AG04450 (cell line): Measurements from ENCODE around the gene RERGL. TPM values are rescaled to one million over a fixed set of nuclear protein-coding genes. Genes with fewer than 3 reads are reported as not detected.
"Not testable (repeated sequence)": the region's sequence is repeated elsewhere in the genome, so short reads cannot be mapped to it uniquely, and the experiment has no call there.

Experiments
- CTCF ChIA-PET: fragments of 300-600, 350-600 bp; formaldehyde crosslinking; extraction: SDS; loops from one replicate; lab custom pipeline; 2022; ENCODE audit warnings: antibody characterized with exemption, inconsistent platforms; lab: Charles Lee
- POLR2A ChIA-PET: fragments of 350-600 bp; formaldehyde crosslinking; extraction: SDS; loops from one replicate; lab custom pipeline; 2021; ENCODE audit warnings: antibody characterized with exemption, inconsistent platforms; lab: Yijun Ruan, JAX
- DNase-seq: peaks from one replicate; pipeline ENCODE4 v3.0.0-alpha.2; 2011; ENCODE audit warnings: low read depth, low spot score
- H3K27ac ChIP-seq: one replicate; pipeline ENCODE4 v1.5.1; 2012; ENCODE audit warnings: low read depth, low read length, control low read depth
- H3K27me3 ChIP-seq: one replicate; pipeline ENCODE4 v1.6.0; 2012; ENCODE audit warnings: low read length; ENCODE audit not compliant: control insufficient read depth, insufficient read depth
- H3K4me3 ChIP-seq: 2 replicates; pipeline ENCODE4 v1.5.1; 2011; ENCODE audit warnings: mild to moderate bottlenecking, low read depth, low read length, control low read depth
- H3K9me3 ChIP-seq: 2 replicates; pipeline ENCODE4 v1.5.1; 2012; ENCODE audit warnings: low read length; ENCODE audit not compliant: control insufficient read depth, insufficient read depth
- polyA plus RNA-seq: library from polyadenylated mRNA; depleted of rRNA; stranded (reverse); fragments of >200 nt; gene quantifications from 2 replicates; pipeline ENCODE4 v1.2.3, GENCODE V29; 2011; rRNA removed
- TF ChIP-seq, protein P1 (sequence below): IDR thresholded peaks from 2 replicates; pipeline ENCODE4 v1.5.1; 2011; ENCODE audit warnings: low read depth, low read length, control low read depth, inconsistent platforms

RERGL gene
- polyA plus RNA-seq, 1 experiment, result not detected

- H3K27me3 ChIP-seq, result no peaks in the 10 kb centered on the region
- H3K9me3 ChIP-seq, result peaks cover 8% of the 10 kb centered on the region
- no peak overlapping the region for H3K27ac ChIP-seq
- ChIA-PET CTCF (no interaction called here), POLR2A (no interaction called here)
- H3K4me3 ChIP-seq, result no peak overlapping the region
- TF ChIP-seq, protein P1, sequence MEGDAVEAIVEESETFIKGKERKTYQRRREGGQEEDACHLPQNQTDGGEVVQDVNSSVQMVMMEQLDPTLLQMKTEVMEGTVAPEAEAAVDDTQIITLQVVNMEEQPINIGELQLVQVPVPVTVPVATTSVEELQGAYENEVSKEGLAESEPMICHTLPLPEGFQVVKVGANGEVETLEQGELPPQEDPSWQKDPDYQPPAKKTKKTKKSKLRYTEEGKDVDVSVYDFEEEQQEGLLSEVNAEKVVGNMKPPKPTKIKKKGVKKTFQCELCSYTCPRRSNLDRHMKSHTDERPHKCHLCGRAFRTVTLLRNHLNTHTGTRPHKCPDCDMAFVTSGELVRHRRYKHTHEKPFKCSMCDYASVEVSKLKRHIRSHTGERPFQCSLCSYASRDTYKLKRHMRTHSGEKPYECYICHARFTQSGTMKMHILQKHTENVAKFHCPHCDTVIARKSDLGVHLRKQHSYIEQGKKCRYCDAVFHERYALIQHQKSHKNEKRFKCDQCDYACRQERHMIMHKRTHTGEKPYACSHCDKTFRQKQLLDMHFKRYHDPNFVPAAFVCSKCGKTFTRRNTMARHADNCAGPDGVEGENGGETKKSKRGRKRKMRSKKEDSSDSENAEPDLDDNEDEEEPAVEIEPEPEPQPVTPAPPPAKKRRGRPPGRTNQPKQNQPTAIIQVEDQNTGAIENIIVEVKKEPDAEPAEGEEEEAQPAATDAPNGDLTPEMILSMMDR, result no peak
- no peak for DNase-seq
These were observed 44.5 kb downstream of the RERGL start for GRCh38 chr12:18045446-18045992.

- H3K27ac ChIP-seq, POLR2A ChIA-PET, H3K27me3 ChIP-seq, H3K4me3 ChIP-seq, DNase-seq, CTCF ChIA-PET: not testable (repeated sequence)
- peaks cover 13% of the 10 kb centered on the region for H3K9me3 ChIP-seq
These were observed 49.8 kb downstream of the RERGL start for GRCh38 chr12:18040060-18040742.

Other genes with a start within 250 kb of the RERGL start
- not detected in 2 replicates for gene PIK3C2G, start 171.3 kb upstream of the RERGL start, polyA plus RNA-seq